Activated CD8-positive, alpha-beta memory T cell treated with anti-CD3 and anti-CD28 coated beads for 48 hours (primary cell): Measurements from ENCODE around the gene SHKBP1.
A peak's percentile ranks its signal among the peaks of the same experiment; 100 is the strongest.

Source experiments
- DNase-seq, 3 experiments: peaks; one replicate each; pipeline ENCODE4 v3.0.0-alpha.2; 2020; ENCODE audit warnings: low read depth in 2 of 3, low spot score in 2 of 3

The SHKBP1 gene

DNA sequence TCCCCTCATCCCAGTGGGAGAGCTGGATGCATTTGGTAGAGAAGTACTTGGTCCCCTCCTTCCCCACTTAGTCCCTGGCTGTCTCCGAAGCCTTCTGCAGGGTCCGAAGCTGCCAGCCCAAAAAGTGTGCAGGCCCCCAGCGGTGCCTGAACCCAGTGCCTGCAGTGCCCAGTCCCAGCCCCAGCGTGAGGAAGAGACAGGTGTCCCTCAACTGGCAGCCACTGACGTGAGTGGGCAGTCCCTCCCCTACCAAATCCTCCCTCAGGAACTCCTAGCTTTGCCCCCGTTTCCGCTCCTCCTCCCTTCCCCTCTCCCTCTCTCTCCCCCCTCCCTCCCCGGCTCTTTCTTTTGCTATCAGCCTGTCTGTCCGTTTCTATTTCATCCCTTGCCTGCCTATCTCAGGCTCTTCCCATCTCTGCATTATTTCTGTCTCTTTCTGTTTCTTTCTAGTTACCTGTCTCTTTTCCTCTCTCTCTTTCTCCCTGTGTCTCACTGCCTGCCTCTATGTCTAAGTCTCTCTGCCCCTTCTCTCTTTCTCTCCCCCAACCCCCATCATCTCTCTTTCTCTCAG is 22.7 kb downstream of the SHKBP1 start:
- no peak for DNase-seq

DNA sequence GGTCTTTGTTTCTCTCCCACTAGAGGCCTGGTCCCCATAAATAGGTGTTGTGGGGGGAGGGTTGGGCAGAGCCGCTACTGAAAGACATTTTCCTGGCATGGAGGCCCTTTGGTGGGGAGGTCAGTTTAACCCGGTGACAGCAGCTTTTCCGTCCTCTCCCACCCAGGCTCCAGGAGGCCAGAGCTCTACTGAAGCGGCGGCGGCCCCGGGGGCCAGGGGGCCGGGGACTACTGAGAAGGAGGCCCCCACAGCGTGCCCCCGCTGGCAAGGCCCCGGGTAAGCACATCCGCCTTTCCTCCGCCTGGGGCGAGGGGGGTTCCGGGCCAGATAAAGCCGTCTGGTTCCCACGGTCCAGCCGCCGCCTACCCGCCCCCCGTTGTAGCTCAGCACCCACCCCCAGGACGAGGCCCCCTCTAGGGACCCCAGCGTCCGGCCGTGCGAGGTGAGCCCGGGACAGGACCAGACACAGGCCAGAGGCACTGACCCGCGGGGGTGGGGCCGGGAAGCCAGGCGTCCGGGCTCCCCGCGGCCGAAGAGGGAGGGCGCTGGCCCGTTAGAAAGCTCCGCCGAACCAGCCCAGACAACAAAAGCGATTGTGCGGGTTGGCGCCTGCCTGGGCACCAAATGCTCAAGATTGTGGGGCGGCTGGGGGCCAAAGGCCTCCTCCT is 23.4 kb downstream of the SHKBP1 start:
- no peak for DNase-seq

DNA sequence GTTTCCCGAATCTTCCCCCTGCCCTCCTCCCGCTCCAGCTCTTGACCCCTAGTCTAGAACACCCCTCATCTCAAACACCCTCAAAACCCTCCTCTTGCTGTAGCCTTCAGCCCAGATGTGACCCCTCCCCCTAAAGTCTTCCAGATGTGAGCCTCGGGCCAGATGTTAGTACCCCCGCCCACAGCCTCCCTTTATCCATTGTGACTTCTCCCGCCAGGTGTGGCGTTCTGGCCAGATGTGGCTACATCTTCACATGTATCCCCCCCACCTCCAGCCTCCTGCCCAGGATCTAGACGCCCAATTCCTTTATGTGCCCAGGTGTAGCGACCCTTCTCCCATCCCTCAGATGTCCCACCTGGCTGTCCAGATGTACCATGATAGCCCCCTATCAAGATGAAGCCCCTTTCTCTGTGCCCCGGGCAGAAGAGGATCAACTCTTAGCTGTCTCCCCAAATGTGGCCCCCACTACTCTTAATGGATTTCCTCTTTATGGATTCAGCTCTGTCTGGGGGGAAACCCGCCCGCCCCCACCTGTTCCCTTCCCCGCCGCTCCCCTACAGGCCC is 24.0 kb downstream of the SHKBP1 start:
- DNase-seq = no peak

DNA sequence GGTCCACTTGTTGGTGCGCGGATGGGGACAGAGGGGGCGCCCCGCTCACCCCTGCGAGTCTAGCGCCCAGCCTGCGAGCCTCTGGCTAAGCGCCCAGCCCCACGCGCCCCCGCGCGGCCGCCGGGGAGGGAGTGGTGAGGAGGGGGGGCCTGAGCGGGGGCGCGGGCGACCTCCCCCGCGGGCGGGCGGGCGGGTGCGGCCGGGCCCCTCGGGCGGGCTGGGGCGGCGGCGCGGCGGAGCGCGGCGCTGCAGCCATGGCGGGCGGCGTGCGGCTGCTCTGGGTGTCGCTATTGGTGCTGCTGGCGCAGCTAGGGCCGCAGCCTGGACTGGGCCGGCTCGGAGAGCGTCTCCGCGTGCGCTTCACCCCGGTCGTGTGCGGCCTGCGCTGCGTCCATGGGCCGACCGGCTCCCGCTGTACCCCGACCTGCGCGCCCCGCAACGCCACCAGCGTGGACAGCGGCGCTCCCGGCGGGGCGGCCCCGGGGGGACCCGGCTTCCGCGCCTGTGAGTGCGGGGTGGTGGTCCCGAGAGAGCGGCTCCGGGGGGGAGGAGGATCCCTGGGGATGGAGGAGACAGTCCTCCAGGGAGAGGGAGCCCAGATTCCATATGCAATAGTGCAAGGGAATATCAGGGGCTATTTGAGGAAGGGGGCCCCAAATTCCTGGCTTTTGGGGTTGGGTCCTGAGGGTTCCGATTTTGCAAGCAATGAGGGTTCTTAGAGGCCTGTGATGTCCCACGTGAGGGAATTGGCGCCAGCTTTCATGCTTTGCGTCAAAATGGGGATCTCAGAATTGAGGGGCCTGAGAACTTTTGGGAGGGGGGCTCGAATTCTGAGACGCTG is 24.7 kb downstream of the SHKBP1 start, which contains the start of gene LTBP4:
Gene LTBP4, plus strand, starts transcription at position 236 of the 841 bp plus-strand sequence. Its CDS starts 19 bp downstream, at position 255.
- DNase-seq = no peak

DNA sequence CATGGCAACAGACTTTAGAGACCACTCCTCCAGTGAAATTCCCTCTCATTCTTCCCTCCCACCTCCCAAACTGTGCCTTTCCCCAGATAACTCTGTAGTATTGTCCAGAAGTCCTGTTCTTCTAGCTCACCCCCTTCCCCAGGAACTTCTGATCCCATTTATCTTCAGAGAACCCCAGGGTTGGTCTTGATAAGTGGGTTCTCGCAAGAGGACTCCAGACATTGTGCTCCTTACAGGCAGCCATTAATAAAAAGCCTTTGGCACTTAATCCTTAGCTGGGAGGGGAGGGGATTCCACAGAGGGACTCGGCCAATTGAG is 26.4 kb downstream of the SHKBP1 start:
- no peak for DNase-seq

DNA sequence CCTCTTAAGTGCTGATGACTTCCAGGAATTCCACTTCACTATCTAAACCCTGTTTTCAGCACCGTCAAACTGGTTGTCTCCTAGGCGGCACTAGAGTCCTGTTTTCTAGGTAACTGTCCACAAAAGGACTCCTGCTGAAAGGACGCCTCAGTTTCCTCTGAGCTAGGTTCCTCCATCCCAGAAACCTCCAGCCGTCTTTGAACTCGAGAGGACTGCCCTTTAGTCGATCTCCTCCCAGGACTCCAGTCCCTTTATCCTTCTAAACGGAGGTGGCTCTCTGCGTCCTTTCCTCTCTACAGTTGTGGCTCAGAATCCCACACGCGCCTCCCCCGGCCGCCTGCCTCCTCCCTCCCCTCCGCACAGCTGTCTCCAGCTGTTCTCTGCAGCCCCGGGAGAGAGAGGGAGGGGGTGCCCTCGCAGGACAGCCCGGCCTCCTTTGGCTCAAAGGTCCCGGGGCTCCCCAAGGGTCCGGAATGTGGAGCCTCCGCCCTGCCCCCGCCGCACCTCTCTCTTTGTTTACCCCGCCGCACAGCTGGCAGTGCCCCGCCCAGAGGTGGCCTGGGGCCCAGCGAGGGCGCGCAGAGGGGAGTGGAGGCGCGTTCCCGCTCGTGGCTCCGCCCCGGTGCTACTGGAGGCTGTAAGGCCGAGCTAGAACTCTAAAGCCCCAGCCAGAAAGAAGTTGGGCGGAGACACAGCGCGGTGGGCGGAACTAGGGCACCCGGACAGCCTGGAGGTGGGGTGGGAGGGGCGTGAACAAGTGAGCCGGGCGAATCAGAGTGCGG is 26.9 kb downstream of the SHKBP1 start:
- DNase-seq = peak; percentile 82 to 88 (median 84)

DNA sequence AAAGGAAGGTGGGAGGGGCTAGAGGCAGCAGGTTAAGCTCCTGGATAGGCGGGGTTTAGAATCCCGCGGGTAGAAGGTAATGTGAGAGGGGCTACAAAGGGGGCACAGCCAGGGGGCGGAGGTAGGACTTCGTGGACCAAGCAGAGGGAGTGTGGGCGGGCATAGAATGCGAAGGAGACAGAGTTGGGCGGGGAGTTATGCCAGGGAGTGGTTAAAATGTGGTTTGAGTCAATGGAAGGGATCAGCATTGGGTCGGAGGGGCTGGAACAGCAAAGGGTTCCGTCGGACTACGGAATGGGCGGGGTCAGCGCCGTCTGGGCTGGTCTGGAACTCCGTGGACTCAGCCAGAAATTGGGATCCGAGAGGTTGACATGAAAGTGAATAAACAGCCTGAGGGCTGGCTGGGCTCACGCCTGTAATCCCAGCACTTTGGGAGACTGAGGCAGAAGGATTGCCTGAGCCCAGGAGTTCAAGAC is 27.5 kb downstream of the SHKBP1 start:
- no peak for DNase-seq

DNA sequence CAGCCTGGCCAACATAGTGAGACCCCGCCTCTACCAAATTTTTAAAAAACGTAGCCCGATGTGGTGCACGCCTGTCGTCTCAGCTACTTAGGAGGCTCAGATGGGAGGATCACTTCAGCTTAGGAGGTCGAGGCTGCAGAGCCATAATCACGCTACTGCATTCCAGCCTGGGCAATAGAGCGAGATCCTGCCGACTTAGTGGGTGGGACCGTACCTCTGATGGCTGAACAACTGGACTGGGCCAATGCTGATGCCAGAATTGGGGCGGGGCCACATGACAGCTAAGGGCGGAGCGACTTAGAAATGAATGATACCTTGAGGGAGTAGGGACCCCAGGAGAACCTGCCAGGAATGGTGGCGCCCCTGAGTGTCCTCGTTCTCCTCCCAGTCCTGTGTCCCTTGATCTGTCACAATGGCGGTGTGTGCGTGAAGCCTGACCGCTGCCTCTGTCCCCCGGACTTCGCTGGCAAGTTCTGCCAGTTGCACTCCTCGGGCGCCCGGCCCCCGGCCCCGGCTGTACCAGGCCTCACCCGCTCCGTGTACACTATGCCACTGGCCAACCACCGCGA is 28.1 kb downstream of the SHKBP1 start:
- DNase-seq = no peak

DNA sequence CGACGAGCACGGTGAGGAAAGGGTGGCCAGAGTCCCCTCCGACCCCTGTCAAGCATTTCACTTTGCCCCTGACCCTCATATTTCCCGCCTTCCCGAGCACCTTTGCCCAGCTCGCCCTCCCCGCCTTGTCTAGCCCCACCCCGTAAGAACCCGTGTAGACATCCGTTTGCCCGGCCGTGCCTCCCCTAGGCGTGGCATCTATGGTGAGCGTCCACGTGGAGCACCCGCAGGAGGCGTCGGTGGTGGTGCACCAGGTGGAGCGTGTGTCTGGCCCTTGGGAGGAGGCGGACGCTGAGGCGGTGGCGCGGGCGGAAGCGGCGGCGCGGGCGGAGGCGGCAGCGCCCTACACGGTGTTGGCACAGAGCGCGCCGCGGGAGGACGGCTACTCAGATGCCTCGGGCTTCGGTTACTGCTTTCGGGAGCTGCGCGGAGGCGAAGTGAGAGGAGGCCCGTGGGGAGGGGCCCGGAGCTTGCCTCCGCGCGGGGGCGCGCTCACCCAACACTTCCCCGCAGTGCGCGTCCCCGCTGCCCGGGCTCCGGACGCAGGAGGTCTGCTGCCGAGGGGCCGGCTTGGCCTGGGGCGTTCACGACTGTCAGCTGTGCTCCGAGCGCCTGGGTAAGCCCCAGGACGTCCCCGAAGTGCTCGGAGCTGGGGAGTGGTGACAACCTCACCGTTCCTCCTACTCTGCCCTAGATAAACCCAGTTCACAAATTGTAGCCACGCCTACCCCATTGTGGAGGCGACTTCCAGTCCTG is 28.7 kb downstream of the SHKBP1 start:
- peak in 1 of 3 experiments; percentile 56 for DNase-seq

DNA sequence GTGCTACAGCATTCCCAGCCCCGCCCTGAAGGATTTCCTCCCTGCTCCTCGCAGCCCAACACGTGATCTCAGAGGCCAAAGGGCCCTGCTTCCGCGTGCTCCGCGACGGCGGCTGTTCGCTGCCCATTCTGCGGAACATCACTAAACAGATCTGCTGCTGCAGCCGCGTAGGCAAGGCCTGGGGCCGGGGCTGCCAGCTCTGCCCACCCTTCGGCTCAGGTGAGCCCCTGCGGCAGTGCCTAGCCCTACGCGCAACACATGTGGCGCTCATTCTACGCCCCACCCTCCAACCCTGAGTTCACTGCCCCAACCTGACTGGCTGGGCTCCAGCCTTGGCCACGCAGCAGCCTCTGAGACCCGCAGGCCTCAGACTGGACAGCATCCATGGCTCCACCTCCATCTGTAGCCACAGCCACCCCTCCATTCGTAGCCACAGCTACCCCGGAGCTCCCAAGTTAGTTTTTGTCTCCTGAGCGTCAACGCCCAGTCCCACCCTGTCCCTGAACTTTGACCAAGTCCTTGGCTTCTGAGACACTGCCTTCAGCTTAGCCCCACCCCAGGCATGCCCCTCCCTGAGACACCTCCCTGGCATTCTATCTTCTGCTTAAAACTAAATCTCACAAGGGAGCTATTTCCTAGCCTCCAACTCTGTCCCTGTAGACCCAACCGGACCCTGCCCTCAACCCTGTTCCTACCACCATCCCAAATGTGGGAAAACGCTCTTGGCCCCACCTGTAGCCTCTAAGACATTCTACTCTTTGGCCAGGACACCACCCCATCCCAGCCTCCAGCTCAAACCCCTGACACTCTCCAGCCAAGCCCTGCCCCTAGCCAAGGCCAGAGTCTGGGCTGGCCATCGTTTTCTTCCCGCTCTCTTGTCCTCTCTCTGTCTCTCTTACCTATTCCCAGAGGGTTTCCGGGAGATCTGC is 30.9 kb downstream of the SHKBP1 start:
- no peak for DNase-seq

DNA sequence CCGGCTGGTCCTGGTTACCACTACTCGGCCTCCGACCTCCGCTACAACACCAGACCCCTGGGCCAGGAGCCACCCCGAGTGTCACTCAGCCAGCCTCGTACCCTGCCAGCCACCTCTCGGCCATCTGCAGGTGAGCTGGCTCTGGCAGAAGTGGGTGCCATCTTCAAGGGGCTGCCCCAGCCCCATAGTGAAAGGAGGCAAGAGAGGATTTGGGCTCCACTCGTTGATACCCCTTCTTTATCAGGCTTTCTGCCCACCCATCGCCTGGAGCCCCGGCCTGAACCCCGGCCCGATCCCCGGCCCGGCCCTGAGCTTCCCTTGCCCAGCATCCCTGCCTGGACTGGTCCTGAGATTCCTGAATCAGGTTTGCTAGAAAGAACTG is 31.6 kb downstream of the SHKBP1 start:
- no peak for DNase-seq

DNA sequence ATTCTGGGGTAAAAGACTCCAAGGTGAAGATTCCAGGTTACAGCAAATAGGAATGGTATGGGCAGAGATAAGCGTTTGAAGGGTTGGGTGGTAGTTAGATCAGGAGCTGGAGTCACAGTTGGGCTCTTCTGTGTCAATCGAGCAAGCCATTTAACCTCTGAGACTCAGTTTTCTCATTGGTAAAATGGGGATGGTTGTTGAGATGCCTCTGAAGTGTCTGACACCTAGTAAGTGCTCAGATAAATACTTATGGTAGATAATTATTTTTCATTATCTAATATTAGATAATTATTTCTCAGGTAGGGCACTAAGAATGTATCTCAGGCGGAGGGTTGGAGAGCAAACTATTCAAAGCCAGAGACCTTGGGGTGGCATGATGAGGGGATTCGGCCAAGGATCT is 32.3 kb downstream of the SHKBP1 start:
- no peak for DNase-seq

DNA sequence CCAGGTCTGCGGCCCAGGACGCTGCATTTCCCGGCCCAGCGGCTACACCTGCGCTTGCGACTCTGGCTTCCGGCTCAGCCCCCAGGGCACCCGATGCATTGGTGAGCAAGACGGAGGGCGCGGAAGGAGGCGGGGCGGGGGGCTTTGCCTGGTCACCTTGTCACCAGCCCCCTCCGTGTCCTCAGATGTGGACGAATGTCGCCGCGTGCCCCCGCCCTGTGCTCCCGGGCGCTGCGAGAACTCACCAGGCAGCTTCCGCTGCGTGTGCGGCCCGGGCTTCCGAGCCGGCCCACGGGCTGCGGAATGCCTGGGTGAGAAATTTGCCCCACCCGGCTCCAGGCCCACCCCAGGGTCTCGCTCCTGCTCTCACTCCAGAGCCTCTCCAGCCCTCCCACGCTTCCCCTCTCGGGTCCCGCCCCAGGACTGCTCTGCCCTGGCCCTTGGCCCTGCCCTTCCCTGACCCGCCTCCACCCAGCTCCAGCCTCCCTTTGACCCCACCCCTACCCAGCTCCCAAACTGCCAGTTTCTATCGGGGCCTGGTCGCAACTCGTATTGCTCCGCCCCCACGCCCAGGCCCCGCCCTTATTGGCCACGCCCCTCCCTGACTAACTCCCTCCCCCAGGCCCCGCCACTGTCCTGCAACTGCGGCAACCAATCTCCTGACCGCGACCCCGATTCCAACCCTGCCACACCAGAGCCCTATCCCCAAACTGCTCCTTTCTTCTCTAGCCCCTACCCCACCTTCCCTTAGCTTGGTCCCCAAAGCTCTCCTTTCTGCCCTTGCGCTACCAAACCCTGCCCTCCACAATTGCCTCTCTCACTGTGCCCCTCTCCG is 33.1 kb downstream of the SHKBP1 start:
- peak; percentile 88 to 98 (median 94) for DNase-seq

DNA sequence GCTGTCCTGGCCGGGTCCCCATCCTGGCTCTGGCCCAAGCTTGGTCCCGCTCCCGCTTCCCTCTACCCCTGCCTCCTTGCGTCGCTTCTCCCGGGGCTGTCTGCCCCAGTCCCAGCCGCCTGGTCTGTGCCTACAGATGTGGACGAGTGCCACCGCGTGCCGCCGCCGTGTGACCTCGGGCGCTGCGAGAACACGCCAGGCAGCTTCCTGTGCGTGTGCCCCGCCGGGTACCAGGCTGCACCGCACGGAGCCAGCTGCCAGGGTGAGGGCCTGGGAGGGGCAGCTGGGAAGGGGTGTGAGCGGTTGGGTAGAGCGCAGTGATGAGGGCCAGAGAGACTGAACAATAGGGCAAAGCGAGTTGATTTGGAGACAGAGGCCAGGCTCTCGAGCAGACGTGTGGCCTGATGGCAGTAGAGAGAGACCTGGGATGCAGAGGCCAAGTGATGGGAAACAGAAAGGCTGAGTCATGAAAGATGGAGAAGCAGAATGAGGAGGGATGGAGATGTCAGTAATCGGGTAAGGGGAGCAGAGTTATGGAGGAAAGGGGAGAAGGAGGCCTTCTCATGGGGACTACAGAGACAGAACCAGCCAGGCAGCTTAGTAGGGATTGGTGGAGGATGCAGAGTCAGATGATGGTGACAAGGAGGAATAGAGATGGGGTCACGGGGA is 33.9 kb downstream of the SHKBP1 start:
- DNase-seq = no peak

DNA sequence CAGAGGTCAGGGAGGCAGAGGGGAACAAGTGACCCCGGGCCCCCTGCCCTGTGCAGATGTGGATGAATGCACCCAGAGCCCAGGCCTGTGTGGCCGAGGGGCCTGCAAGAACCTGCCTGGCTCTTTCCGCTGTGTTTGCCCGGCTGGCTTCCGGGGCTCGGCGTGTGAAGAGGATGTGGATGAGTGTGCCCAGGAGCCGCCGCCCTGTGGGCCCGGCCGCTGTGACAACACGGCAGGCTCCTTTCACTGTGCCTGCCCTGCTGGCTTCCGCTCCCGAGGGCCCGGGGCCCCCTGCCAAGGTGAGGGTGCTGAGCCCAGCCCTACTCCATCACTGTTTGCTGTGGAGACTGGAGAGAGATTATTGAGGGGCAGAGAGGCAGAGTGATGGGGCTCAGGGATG is 34.4 kb downstream of the SHKBP1 start:
- DNase-seq = no peak

DNA sequence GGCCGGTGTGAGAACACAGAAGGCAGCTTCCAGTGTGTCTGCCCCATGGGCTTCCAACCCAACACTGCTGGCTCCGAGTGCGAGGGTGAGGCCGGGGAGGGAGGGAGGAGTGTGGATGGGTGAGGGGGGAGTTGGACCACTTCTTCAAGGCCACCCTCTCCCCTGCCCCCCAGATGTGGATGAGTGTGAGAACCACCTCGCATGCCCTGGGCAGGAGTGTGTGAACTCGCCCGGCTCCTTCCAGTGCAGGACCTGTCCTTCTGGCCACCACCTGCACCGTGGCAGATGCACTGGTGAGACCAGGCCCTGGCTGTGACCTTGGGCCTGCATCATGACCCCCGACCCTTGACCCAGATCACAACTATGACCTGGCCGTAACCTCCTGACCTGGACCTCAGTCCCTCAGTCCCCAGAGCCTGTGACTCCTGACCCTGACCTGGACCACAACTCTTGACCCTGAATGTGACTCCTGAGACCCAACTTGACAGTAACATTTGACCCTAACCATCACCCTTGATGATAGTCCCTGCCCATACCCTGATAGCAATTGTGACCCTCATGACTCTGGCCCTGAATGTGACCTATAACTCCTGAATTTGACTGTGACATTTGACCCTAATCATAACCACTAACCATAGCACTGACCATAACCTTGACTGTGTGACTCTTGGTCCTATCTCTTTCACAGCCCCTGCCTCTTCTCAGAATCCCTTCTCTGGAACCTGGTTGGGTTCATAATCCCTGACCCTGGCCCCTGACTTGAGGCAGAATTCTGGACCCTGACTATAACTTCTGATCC is 35.4 kb downstream of the SHKBP1 start:
- no peak for DNase-seq
